SK-N-SH treated with all-trans-retinoic acid at 6 μM for 48 hours (cell line): ENCODE data around the gene SLC13A3.

Experiments
- ATAC-seq: fragments of 200-7000 bp; cut with Tn5 transposase; 3 replicates; pipeline ENCODE4 v1.9.1; 2020; ENCODE audit warnings: mild to moderate bottlenecking, moderate library complexity
- BACH2 ChIP-seq: fragments of 250-450 bp; sonication (Bioruptor Pico); IDR thresholded peaks from 2 replicates; pipeline ENCODE4 v1.9.0; 2021; ENCODE audit warnings: mild to moderate bottlenecking, borderline replicate concordance
- CSDC2 ChIP-seq: fragments of 250-450 bp; sonication (Bioruptor Pico); IDR thresholded peaks from 2 replicates; pipeline ENCODE4 v1.5.0; 2020; ENCODE audit warnings: mild to moderate bottlenecking, moderate library complexity
- ESRRG ChIP-seq: fragments of 250-450 bp; sonication (Bioruptor Pico); IDR thresholded peaks from 2 replicates; pipeline ENCODE4 v1.6.1; 2021; ENCODE audit warnings: mild to moderate bottlenecking
- GLIS3 ChIP-seq: fragments of 250-450 bp; sonication (Bioruptor Pico); IDR thresholded peaks from 2 replicates; pipeline ENCODE4 v1.5.0; 2020; ENCODE audit warnings: mild to moderate bottlenecking, moderate library complexity
- ISL1 ChIP-seq: fragments of 250-450 bp; sonication (Bioruptor Pico); IDR thresholded peaks from 2 replicates; pipeline ENCODE4 v2.1.2; 2022; ENCODE audit warnings: mild to moderate bottlenecking, moderate library complexity
- OSR1 ChIP-seq: fragments of 250-450 bp; sonication (Bioruptor Pico); IDR thresholded peaks from 2 replicates; pipeline ENCODE4 v1.8.0; 2022; ENCODE audit warnings: moderate library complexity, mild to moderate bottlenecking, inconsistent platforms
- PPARA ChIP-seq: fragments of 250-450 bp; sonication (Bioruptor Pico); IDR thresholded peaks from 2 replicates; pipeline ENCODE4 v1.5.0; 2020; ENCODE audit warnings: mild to moderate bottlenecking, borderline replicate concordance
- RARB ChIP-seq: fragments of 250-450 bp; sonication (Bioruptor Pico); IDR thresholded peaks from 2 replicates; pipeline ENCODE4 v1.8.0; 2021; ENCODE audit warnings: mild to moderate bottlenecking, moderate library complexity
- SNAI2 ChIP-seq: fragments of 250-450 bp; sonication (Bioruptor Pico); IDR thresholded peaks from 2 replicates; pipeline ENCODE4 v1.5.0; 2020; ENCODE audit warnings: mild to moderate bottlenecking, moderate library complexity
- TCF4 ChIP-seq: fragments of 250-450 bp; sonication (Bioruptor Pico); IDR thresholded peaks from 2 replicates; pipeline ENCODE4 v1.8.0; 2021; ENCODE audit warnings: mild to moderate bottlenecking, moderate library complexity, borderline replicate concordance
- TOX ChIP-seq: fragments of 250-450 bp; sonication (Bioruptor Pico); IDR thresholded peaks from 2 replicates; pipeline ENCODE4 v1.8.0; 2021; ENCODE audit warnings: mild to moderate bottlenecking, moderate library complexity, borderline replicate concordance
- ZC3H10 ChIP-seq: fragments of 250-450 bp; sonication (Bioruptor Pico); IDR thresholded peaks from 2 replicates; pipeline ENCODE4 v1.5.1; 2021; ENCODE audit warnings: mild to moderate bottlenecking, moderate library complexity
- ZFP3 ChIP-seq: fragments of 250-450 bp; sonication (Bioruptor Pico); IDR thresholded peaks from 2 replicates; pipeline ENCODE4 v1.5.0; 2020; ENCODE audit warnings: mild to moderate bottlenecking, moderate library complexity
- ZFP30 ChIP-seq: fragments of 450-650 bp; formaldehyde crosslinking; IDR thresholded peaks from 2 replicates; pipeline ENCODE4 v1.5.0; 2022; ENCODE audit warnings: mild to moderate bottlenecking, moderate library complexity
- ZNF565 ChIP-seq: fragments of 450-650 bp; formaldehyde crosslinking; conservative IDR thresholded peaks from 2 replicates; pipeline ENCODE4 v1.5.0; 2020; ENCODE audit warnings: low read depth, mild to moderate bottlenecking, moderate library complexity
- ZNF70 ChIP-seq: fragments of 450-650 bp; formaldehyde crosslinking; IDR thresholded peaks from 2 replicates; pipeline ENCODE4 v1.5.0; 2020; ENCODE audit warnings: mild to moderate bottlenecking, moderate library complexity
- TF ChIP-seq, protein P1 (sequence below): fragments of 250-450 bp; sonication (Bioruptor Pico); IDR thresholded peaks from 2 replicates; pipeline ENCODE4 v1.5.0; 2020; ENCODE audit warnings: mild to moderate bottlenecking, moderate library complexity
- TF ChIP-seq, protein P2 (sequence below): fragments of 250-450 bp; sonication (Bioruptor Pico); IDR thresholded peaks from 2 replicates; pipeline ENCODE4 v1.5.1; 2020; ENCODE audit warnings: low read depth, mild to moderate bottlenecking, moderate library complexity
- TF ChIP-seq, protein P3 (sequence below): fragments of 250-450 bp; sonication (Bioruptor Pico); IDR thresholded peaks from 2 replicates; pipeline ENCODE4 v1.8.0; 2021; ENCODE audit warnings: low read depth, mild to moderate bottlenecking, moderate library complexity, borderline replicate concordance

Gene SLC13A3

DNA sequence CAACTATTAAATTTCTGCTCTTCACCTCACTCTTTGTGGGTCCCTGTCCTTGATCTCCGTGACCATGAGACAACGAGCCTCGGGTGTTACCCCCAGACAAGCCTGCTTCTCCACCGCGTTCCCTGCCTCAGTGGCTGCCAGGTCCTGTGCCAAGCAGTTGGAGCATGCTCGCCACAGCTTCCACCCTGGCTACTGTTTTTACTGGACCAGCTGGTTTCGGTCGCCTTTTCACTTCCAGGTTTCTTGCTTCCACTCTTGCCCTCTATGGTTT, 32.3 kb upstream of the SLC13A3 start (continued):
- TF ChIP-seq, protein P1, sequence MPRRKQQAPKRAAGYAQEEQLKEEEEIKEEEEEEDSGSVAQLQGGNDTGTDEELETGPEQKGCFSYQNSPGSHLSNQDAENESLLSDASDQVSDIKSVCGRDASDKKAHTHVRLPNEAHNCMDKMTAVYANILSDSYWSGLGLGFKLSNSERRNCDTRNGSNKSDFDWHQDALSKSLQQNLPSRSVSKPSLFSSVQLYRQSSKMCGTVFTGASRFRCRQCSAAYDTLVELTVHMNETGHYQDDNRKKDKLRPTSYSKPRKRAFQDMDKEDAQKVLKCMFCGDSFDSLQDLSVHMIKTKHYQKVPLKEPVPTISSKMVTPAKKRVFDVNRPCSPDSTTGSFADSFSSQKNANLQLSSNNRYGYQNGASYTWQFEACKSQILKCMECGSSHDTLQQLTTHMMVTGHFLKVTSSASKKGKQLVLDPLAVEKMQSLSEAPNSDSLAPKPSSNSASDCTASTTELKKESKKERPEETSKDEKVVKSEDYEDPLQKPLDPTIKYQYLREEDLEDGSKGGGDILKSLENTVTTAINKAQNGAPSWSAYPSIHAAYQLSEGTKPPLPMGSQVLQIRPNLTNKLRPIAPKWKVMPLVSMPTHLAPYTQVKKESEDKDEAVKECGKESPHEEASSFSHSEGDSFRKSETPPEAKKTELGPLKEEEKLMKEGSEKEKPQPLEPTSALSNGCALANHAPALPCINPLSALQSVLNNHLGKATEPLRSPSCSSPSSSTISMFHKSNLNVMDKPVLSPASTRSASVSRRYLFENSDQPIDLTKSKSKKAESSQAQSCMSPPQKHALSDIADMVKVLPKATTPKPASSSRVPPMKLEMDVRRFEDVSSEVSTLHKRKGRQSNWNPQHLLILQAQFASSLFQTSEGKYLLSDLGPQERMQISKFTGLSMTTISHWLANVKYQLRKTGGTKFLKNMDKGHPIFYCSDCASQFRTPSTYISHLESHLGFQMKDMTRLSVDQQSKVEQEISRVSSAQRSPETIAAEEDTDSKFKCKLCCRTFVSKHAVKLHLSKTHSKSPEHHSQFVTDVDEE (CRISPR knock-in tag): no peak
- TF ChIP-seq, protein P2, sequence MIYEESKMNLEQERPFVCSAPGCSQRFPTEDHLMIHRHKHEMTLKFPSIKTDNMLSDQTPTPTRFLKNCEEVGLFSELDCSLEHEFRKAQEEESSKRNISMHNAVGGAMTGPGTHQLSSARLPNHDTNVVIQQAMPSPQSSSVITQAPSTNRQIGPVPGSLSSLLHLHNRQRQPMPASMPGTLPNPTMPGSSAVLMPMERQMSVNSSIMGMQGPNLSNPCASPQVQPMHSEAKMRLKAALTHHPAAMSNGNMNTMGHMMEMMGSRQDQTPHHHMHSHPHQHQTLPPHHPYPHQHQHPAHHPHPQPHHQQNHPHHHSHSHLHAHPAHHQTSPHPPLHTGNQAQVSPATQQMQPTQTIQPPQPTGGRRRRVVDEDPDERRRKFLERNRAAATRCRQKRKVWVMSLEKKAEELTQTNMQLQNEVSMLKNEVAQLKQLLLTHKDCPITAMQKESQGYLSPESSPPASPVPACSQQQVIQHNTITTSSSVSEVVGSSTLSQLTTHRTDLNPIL: no peak
- TF ChIP-seq GLIS3 (CRISPR knock-in tag) (no peak), ZFP3 (CRISPR knock-in tag) (no peak), ZFP30 (CRISPR knock-in tag) (no peak), ESRRG (CRISPR knock-in tag) (no peak), OSR1 (CRISPR knock-in tag) (no peak), CSDC2 (CRISPR knock-in tag) (no peak), RARB (CRISPR knock-in tag) (no peak), TCF4 (CRISPR knock-in tag) (no peak), ZC3H10 (CRISPR knock-in tag) (no peak)
- TF ChIP-seq, protein P3, sequence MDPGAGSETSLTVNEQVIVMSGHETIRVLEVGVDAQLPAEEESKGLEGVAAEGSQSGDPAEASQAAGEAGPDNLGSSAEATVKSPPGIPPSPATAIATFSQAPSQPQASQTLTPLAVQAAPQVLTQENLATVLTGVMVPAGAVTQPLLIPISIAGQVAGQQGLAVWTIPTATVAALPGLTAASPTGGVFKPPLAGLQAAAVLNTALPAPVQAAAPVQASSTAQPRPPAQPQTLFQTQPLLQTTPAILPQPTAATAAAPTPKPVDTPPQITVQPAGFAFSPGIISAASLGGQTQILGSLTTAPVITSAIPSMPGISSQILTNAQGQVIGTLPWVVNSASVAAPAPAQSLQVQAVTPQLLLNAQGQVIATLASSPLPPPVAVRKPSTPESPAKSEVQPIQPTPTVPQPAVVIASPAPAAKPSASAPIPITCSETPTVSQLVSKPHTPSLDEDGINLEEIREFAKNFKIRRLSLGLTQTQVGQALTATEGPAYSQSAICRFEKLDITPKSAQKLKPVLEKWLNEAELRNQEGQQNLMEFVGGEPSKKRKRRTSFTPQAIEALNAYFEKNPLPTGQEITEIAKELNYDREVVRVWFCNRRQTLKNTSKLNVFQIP (CRISPR knock-in tag): no peak

DNA sequence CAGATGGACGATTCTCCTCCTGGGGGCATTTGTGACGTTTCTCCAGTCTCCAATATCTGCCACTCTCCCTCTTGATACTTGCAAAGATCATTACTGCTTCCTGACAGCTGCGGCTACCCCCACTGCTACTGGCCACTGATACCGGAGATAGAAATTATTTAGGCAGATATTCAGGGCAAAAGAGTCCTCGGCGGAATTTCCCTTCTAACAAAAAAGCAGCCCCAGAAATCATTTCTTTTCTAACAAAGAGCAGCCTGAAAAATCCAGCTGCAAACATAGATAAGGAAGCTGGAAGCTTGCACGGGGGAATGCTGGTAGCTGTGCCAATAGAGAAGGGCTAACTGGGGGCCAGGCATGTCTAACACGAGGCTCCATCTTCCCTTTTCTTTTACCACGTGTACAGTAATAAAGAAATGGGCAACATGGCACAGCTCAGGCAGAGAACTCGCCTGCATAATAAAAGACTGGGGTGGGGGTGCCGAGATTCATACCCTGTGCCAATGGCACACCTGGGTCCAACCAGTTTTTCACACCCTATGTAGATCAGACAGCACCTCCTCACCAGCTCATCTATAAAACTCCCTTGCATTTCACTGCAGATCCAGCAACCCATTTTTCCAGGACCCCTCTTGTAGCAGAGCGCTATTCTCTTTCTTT, 31.9 kb upstream of the SLC13A3 start:
- TF ChIP-seq RARB (CRISPR knock-in tag): no peak
- ATAC-seq: no peak

DNA sequence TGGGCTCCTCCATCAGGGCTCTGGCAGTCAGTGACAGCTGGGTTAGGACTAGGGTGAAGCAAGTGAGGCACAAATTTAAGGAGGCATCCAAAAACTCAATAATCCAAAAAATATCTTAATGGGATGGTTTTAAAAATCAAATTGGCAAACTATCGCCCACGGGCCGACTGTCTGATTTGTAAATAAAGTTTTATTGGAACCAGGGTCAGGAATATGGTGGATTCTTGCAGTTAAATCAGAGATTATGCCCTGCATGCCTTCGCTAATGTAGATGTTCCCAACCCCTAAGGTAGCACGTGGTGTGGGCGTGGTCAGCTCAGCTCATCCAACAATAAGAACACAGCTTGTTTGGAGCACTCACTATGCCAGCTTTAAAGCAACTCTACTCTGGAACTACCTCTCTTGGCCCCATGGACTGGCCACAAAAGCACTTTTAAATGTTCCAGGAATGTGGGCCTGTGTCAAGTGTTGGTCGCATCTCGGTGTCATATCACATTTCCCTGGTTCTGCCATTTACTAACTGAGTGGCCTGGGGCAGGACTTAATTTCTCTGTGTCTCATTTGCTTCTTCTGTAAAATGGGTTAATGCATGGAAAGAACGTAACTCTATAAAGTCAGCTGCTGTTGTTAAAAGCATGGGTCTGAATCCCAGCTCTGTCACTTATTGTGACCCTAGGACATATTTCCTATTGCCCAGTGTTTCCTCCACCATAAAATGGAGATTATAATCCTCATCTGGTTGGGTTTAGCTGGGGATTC, 31.0 kb upstream of the SLC13A3 start:
- ATAC-seq: no peak; the same call in 2 of the 3 replicates
- no peak for TF ChIP-seq CSDC2 (CRISPR knock-in tag)
- no peak for TF ChIP-seq ZNF70 (CRISPR knock-in tag)
- TF ChIP-seq, protein P3 (CRISPR knock-in tag): no peak
- no peak for TF ChIP-seq PPARA
- no peak for TF ChIP-seq SNAI2 (CRISPR knock-in tag)
- no peak for TF ChIP-seq BACH2 (CRISPR knock-in tag)
- TF ChIP-seq ZNF565 (CRISPR knock-in tag): no peak
- TF ChIP-seq RARB (CRISPR knock-in tag): no peak
- TF ChIP-seq ESRRG (CRISPR knock-in tag): no peak
- TF ChIP-seq ISL1 (CRISPR knock-in tag): no peak
- no peak for TF ChIP-seq ZC3H10 (CRISPR knock-in tag)
- no peak for TF ChIP-seq TCF4 (CRISPR knock-in tag)
- TF ChIP-seq, protein P2: no peak
- TF ChIP-seq ZFP30 (CRISPR knock-in tag): no peak
- TF ChIP-seq TOX (CRISPR knock-in tag): no peak
